GM20431 (cell line): Measurements from ENCODE around the gene TRIO.

Experiments
- in situ Hi-C: fragments of 300-500 bp; cut with MseI, MboI; formaldehyde crosslinking; loops from one replicate; pipeline ENCODE4 v1.15.0; 2020; ENCODE audit warnings: low sequenced_read_pairs; ENCODE audit not compliant: unreplicated experiment

TRIO gene

DNA sequence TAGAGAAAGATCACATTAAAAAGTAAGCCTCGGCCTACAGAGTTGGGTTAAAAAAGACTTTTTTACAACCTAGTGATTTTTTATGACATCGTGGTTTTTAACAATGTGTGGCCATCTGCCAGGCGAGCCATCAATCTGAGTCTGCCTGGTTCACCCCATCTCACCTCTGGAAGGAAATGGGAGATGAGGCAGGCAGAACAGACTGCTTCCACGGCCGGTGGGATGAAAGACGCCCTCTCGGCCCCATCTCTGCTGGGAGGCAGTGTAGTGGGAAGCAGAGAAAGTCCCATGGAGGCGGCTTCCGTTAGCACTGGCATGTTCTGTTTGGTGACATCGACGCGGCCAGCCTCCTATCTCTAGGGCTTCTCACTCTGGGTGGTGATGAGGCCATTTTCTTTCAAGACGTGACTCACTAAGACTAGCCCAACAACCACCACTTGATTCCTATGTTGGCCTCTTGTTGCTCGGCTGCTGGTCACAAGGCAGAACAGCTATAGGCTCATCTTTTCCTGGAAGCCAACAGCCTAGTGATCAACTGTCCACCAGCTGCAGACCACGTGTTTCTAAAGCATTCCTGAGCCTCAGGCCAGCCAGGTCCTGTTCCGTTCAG, 306.0 kb downstream of the TRIO start:
- in situ Hi-C loops = no loop called here

GRCh38 chr5:14450018-14450524, 306.9 kb downstream of the TRIO start:
- in situ Hi-C loops = no loop called here

DNA sequence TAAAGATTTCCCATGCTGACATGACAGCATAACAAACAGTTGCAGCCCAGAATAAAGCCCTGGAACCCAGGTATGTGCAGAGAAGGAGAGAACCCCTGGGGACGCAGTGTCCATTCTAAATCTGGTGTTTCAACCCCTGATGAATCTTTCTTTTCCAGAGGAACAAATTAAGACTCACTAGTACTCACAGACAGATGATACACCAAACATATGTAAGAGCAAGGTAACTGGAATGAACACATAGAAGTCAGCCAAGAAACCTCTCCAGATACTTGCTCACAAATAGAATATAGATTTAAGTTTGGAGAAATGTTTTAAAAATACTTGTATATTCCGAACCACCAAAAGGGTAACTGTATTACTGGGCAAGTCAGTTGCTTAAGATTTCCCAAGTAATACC, 307.6 kb downstream of the TRIO start:
- in situ Hi-C loops = no loop called here

DNA sequence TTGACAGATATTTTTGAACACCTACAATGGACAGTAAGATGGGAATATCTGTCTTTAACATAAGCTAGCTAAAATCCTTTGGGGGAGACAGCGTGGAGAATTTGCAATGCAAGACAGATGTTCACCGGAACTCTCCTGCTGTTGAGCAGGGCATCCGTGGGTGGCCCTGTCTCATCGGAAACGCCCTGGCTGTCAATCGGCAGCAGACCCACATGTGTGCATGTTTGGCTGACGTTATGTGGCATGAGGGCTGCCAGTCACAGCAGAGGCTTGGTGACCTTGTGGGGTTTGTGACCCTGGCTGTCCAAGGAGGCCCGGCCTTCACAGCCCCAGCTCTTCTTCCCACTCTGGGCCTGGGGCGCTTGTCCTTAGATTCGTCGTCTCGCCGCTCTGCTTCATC, 308.7 kb downstream of the TRIO start:
- in situ Hi-C loops = no loop called here

DNA sequence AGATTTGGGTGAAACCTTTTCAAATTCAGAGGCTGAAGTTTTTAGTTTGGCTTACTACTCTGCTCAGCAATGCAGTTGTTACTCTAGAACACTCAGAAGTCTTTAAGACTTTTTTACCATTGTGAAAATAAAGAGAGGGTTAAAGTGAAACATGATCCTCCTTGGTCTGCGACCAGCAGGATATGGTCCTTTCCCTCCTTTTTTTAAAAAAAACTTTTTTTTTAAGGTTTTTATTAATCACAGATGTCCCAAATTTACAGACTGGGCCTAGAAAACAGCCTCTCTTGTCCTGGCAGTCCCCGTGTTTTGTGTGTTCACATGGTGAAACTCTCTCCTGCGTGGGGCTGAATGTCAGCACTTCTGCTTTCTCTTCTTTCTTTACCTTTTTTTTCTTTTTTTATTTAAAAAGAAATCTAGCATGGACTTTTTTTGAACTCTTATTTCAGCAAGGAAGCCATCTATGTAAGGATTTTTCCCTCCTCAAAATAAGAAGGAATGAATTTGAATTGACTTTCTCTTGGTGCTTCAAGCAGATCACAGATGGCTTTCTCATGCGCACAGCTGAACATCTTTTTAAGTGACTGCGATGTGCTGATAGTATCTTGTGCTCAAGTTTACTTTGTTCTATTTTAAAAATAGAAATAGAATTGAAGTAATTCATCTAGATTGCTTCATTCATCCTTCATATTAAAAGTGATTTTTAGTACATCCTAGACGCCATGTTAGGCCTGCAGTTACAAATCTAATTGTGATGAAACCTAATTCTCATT, 309.7 kb downstream of the TRIO start:
- in situ Hi-C loops = no loop called here

- in situ Hi-C loops = no loop called here
Measured at GRCh38 chr5:14453481-14453880, 310.3 kb downstream of the TRIO start.

DNA sequence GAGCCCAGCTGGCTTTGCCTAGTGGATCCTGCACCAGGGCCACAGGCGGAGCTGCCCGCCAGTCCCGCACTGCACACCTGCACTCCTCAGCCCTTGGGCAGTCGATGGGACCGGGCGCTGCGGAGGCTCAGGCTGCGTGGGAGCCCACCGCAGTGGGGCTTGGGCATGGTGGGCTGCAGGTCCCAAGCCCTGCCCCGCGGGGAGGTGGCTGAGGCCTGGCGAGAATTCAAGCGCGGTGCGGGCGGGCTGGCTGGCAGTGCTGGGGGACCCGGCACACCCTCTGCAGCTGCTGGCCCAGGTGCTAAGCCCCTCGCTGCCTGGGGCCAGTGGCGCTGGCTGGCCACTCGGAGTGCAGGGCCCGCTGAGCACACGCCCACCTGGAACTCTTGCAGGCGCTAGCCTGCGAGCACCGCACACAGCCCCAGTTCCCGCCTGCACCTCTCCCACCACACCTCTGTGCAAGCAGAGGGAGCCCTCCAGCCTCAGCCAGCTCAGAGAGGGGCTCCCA, 312.7 kb downstream of the TRIO start:
- in situ Hi-C loops = no loop called here

DNA sequence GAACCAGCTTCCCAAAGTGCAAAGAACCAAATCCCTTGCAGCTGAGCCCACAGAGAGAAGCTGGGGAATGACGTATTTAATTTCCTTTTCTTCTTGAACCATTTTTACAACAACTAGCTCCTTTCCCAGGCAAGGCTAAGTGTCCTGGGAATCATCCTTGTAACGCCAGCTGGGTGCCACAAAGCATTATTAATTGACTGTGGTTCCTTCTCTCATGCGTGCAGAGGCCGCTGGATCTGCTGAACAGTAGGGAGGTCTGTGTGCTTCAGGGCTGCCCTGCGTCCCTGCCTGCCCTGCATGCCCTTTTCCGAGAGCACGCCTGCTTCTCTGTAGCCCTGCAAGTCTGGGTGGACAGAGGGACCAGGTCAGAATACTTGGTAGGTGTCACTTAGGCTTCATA, 314.3 kb downstream of the TRIO start:
- in situ Hi-C loops = no loop called here

DNA sequence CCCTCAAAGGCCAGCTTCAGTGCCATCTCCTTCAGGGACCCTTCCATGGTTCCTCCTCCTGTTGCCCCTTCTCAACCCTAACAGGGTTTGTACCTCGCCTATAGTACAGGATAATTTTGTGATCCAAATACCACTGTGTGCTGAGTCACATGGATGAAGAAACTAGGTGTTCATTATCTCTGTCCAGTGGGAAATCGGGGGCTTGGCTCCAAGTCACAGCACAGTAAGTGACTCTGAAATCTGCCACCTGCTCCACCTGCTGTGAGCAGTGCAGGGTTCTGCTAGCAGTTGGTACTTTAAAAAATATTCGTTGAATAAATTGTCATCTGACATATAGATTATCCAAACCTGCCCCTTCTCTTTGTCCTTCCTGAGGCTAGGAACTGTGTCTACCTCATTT, 315.3 kb downstream of the TRIO start:
- in situ Hi-C loops = no loop called here

GRCh38 chr5:14460844-14461398, 317.8 kb downstream of the TRIO start:
- in situ Hi-C loops = no loop called here

- in situ Hi-C loops = no loop called here
Measured at GRCh38 chr5:14462681-14463080, 319.5 kb downstream of the TRIO start.

DNA sequence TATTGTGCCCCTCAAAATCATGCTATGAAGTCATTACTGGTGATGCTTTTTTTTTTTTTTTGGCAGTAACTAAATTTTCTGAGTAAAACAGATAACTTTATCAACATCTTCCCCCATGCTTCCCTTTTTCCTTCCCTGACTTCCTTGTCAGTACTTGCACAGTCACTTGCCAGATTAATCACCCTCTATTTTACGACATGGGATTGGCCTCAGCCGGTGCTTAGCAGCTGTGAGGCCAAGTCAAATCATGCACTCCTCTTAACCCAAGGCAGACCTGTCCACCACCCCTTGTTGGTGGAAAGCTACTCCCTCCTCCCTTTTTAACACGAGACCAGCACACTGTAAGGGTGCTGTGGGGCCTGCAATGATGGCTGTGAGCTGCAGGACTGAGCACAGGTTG, 320.5 kb downstream of the TRIO start:
- in situ Hi-C loops = no loop called here

DNA sequence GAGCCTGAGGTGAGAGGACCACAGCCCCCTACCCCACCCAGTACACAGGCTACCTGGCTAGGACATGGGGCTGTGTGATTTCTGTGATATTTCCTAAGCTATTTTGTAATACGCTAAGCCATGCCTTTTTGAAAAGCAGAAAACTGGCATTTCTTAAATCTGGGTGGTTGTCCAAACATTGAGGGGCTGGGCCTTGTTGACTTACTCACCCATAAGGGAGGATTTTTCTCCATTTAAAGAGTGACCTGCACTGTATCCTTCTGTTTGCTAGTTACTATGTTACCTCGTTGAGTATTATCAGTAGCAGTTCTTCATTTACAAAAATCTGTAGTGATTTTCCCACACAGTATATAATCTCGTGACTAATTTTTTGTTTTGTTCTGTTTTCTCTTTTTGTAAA, 321.0 kb downstream of the TRIO start:
- in situ Hi-C loops = no loop called here

- in situ Hi-C loops = no loop called here
Measured at GRCh38 chr5:14464671-14465070, 321.5 kb downstream of the TRIO start.

GRCh38 chr5:14465116-14465515, 322.0 kb downstream of the TRIO start:
- in situ Hi-C loops = no loop called here

DNA sequence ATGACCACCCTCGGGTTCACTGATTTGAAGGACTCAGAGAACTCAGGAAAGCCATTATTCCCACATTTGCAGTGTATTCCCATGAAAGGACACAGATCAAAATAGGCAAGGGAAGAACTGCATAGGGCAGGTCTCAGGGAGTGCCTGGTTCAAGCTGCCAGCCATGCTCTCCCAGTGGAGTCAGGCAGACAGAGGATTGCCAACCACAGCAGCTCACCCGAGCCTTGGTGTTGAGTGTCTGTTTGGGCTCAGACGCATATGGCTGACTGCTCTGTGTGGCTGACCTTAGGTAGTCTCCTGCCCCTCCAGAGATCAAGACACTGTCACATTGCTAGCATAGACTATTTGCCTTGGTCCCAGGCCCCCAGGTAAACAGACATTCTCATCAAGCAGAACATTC, 322.6 kb downstream of the TRIO start:
- in situ Hi-C loops = no loop called here

DNA sequence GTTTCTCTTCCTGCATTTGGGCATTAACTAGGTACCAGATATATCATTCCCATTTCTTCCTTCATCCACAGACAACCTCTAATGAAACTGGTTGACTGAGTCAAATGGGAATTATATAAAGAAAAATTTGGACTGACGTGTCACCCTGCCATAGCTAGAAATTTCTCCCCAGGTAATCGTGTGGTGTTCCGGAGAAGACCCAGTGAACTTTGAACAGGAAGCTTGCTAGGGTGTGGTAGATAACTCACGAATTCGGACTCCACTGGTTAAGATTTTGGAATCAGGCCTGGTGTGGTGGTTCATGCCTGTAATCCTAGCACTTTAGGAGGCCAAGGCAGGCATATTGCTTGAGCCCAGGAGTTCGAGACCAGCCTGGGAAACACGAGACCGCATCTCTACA, 324.1 kb downstream of the TRIO start:
- in situ Hi-C loops = no loop called here

DNA sequence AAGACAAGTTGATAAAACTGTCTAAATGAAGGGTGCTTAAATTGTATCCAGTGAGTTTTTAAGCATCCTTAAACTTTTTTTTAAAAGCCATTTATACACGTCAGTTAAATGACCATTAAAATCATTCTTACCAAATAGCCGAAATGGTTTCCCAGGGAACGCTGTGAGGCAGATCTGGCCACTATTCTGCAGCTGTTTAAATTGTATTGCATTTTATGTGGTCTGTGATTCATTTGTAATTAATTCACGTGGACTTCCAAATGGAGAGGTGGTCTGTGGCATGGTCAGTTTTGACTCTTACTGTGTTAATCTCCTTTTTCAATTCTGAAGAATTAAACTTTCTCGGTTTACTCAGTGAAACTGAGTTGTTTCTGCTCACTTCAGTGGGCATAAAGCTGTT, 324.7 kb downstream of the TRIO start:
- in situ Hi-C loops = no loop called here

- in situ Hi-C loops = no loop called here
Measured at GRCh38 chr5:14469551-14470377, 326.6 kb downstream of the TRIO start.

DNA sequence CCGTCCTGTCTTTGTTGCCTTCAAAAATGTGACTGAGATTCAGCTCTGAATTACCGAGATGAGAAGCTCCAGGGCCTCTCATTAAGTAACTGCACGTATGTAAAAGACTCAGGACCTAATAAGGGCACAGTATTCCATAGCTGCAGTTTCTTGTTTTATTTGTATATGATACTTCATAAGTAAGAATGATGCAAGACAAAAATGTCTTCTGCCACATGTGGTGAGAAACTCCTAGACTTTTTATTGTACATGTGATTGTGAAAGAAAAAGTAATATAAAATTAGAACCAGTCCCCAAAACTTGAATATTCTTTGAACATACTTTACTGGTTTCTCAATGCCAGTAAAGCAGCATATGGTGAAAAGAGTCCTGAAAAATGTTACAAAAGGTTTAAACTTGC, 328.4 kb downstream of the TRIO start:
- in situ Hi-C loops = no loop called here
